ENCODE data around the gene EEIG1.

The EEIG1 gene

GRCh38 chr9:128001151-128001778, 20.5 kb upstream of the EEIG1 start:
- no peak for TF ChIP-seq CTCF (conservative IDR thresholded peaks at IDR 0.05; ENCODE audit: low read depth, low read length)
- H3K4me3 ChIP-seq (ENCODE audit: low read length): no peak overlapping the region
- no peak for DNase-seq (ENCODE audit: low read depth)

DNA sequence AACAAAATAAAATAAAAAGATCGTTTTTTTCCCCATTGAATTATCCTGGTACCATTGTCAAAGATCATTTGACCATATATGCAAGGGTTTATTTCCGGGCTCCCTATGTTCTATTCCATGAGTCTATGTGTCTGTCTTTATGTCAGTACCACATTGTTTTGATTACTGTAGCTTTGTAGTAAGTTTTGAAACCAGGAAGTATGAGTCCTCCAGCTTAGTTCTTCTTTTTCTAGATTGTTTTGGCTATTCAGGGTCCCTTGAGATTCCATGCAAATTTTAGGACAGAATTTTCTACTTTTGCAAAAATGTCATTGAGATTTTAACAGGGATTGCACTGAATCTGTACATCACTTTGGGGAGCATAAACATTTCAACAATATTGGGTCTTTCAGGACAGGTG, 18.7 kb upstream of the EEIG1 start:
- TF ChIP-seq CTCF (conservative IDR thresholded peaks at IDR 0.05; ENCODE audit: low read depth, low read length): no peak
- H3K4me3 ChIP-seq (ENCODE audit: low read length): no peak overlapping the region
- no peak for DNase-seq (ENCODE audit: low read depth)

- H3K4me3 ChIP-seq (ENCODE audit: low read length): no peak overlapping the region
- no peak for DNase-seq (ENCODE audit: low read depth)
- TF ChIP-seq CTCF (conservative IDR thresholded peaks at IDR 0.05; ENCODE audit: low read depth, low read length): no peak
Observed at GRCh38 chr9:127993721-127994120, 12.9 kb upstream of the EEIG1 start.

GRCh38 chr9:127991757-127992274, 11.0 kb upstream of the EEIG1 start:
- DNase-seq (ENCODE audit: low read depth): no peak
- TF ChIP-seq CTCF (conservative IDR thresholded peaks at IDR 0.05; ENCODE audit: low read depth, low read length): no peak
- no peak overlapping the region for H3K4me3 ChIP-seq (ENCODE audit: low read length)

DNA sequence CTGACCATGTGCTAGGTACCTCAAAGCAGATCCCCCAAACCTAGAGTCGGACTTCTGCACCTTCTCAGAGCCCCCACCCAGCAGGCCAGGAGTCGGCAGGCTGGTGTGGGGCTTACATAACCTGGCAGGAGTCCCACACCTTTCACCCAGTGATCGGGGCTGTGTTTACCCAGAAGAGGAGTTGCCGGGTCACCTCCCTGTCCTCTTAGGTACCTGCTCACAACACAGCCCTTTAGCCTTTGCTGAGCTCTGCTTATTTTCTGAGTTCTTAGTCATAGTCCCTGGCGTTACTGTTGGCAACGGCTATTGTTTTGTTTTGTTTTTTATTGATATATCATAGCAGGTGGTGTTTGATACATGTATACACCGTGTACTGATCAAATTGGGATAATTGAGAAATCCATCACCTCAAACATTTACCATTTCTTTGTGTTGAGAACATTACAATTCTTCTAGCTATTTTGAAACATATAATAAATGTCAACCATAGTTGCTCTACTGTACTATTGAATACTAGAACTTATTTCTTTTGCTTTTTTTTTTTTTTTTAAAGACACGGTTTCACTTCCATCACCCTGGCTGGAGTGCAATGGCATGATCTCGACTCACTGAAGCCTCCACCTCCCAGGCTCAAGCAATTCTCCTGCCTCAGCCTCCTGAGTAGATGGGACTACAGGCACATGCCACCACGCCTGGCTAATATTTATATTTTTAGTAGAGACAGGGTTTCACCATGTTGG, 10.4 kb upstream of the EEIG1 start:
- no peak for DNase-seq (ENCODE audit: low read depth)

GRCh38 chr9:127990554-127990953, 9.8 kb upstream of the EEIG1 start:
- DNase-seq (ENCODE audit: low read depth): no peak
- TF ChIP-seq CTCF (conservative IDR thresholded peaks at IDR 0.05; ENCODE audit: low read depth, low read length): no peak
- no peak overlapping the region for H3K4me3 ChIP-seq (ENCODE audit: low read length)

More for the DNA sequence above, 10.4 kb upstream of the EEIG1 start:
- H3K4me3 ChIP-seq (ENCODE audit: low read length): no peak overlapping the region
- no peak for TF ChIP-seq CTCF (conservative IDR thresholded peaks at IDR 0.05; ENCODE audit: low read depth, low read length)

DNA sequence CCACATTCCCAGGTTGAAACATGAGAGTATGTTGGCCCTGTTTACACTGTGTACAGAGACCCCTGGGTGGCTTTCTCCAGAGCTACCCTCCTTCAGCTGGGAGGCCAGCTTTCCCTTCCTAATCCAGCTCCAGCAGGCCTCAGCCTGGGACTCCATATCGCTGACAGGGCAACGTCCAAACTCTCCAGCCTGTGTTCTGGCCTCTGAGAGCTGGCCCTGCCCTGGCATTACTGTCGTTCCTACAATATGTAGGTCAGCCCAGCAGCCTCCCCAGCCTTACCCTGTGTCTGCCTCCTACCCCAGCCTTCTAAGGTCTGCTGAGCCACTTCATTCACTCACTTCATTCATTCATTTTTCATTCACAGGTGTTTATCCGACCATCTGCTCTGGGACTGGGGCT, 8.3 kb upstream of the EEIG1 start:
- no peak for DNase-seq (ENCODE audit: low read depth)
- no peak overlapping the region for H3K4me3 ChIP-seq (ENCODE audit: low read length)
- TF ChIP-seq CTCF (conservative IDR thresholded peaks at IDR 0.05; ENCODE audit: low read depth, low read length): no peak

Data from retinal pigment epithelial cell (primary cell).